OCI-LY1 (cell line): ENCODE data around the gene GNAT1.

Experiments used
- CTCF ChIP-seq: fragments of 200-600 bp; sonication (generic), shearing (Covaris generic); IDR thresholded peaks from 2 replicates; pipeline ENCODE4 v1.5.1; 2017; ENCODE audit warnings: mild to moderate bottlenecking, antibody characterized with exemption, low read length, moderate library complexity, mixed read lengths
- EZH2 ChIP-seq: fragments of 200-600 bp; sonication (generic), shearing (Covaris generic); IDR thresholded peaks from 2 replicates; pipeline ENCODE4 v1.8.0; 2017; ENCODE audit warnings: borderline replicate concordance, mixed run types, mild to moderate bottlenecking, antibody characterized with exemption, low read length, moderate library complexity, mixed read lengths

GRCh38 chr3:50164984-50165909 lies 26.2 kb upstream of the GNAT1 start:
- TF ChIP-seq CTCF: no peak
- TF ChIP-seq EZH2: no peak
